HEK293 (cell line): Measurements from ENCODE around the gene GUCY2F.

Experiments used
- YY1 ChIP-seq: fragments of 450-650 bp; formaldehyde crosslinking; IDR thresholded peaks from 2 replicates; pipeline ENCODE4 v1.5.1; 2018; ENCODE audit warnings: missing biosample characterization, missing genetic modification characterization
- ZNF645 ChIP-seq: fragments of 450-650 bp; formaldehyde crosslinking; IDR thresholded peaks from 2 replicates; pipeline ENCODE4; 2016; ENCODE audit warnings: missing biosample characterization, missing genetic modification characterization

GRCh38 chrX:109347632-109348031 lies 134.3 kb downstream of the GUCY2F start:
- TF ChIP-seq ZNF645 (tag by site-specific recombination) (no peak), YY1 (tag by site-specific recombination) (no peak)
